MCF 10A (cell line): ENCODE results near the gene IREB2. TPM values are rescaled to one million over a fixed set of nuclear protein-coding genes. Genes with fewer than 3 reads are reported as not detected.
A peak's percentile ranks its signal among the peaks of the same experiment; 100 is the strongest.

ENCODE experiments used
- BruUV-seq: library from RNA; stranded (reverse); fragments of 400-500 nt; replicated peaks from 2 replicates; lab custom pipeline; 2021; lab: Mats Ljungman, UMichigan
- CTCF ChIA-PET: fragments of 300-600 bp; sonication (Branson Sonifier 250); formaldehyde crosslinking; extraction: SDS; loops from one replicate; lab custom pipeline; 2021; ENCODE audit warnings: antibody characterized with exemption, inconsistent platforms; lab: Yijun Ruan, JAX
- POLR2A ChIA-PET: fragments of 300-600, 350-650 bp; sonication (Branson Sonifier 250); formaldehyde crosslinking; extraction: SDS; loops from one replicate; lab custom pipeline; 2020; ENCODE audit warnings: antibody characterized with exemption, inconsistent platforms; lab: Yijun Ruan, JAX
- DNase-seq: peaks from one replicate; pipeline ENCODE4 v3.0.0-alpha.2; 2018; ENCODE audit not compliant: unreplicated experiment
- H3K27ac Mint-ChIP-seq: one replicate; pipeline ENCODE4 v1.8.0; 2022; ENCODE audit warnings: mild to moderate bottlenecking, low read depth, mixed read lengths; ENCODE audit not compliant: unreplicated experiment
- H3K27me3 Mint-ChIP-seq: one replicate; pipeline ENCODE4 v1.8.0; 2022; ENCODE audit warnings: mixed read lengths; ENCODE audit not compliant: insufficient read depth, unreplicated experiment
- H3K36me3 Mint-ChIP-seq: one replicate; pipeline ENCODE4 v1.8.0; 2022; ENCODE audit warnings: mild to moderate bottlenecking, moderate library complexity, mixed read lengths; ENCODE audit not compliant: insufficient read depth, unreplicated experiment
- H3K4me1 Mint-ChIP-seq: one replicate; pipeline ENCODE4 v1.8.0; 2022; ENCODE audit warnings: mixed read lengths; ENCODE audit not compliant: insufficient read depth, unreplicated experiment
- H3K4me3 Mint-ChIP-seq: one replicate; pipeline ENCODE4 v1.8.0; 2022; ENCODE audit warnings: mild to moderate bottlenecking, moderate library complexity, mixed read lengths; ENCODE audit not compliant: unreplicated experiment
- H3K9me3 Mint-ChIP-seq: one replicate; pipeline ENCODE4 v1.8.0; 2022; ENCODE audit warnings: mixed read lengths; ENCODE audit not compliant: unreplicated experiment
- CTCF ChIP-seq: fragments of 200-600 bp; IDR thresholded peaks from one replicate; pipeline ENCODE4 v1.8.0; 2022; ENCODE audit warnings: antibody characterized with exemption, mild to moderate bottlenecking; ENCODE audit not compliant: unreplicated experiment
- intact Hi-C: fragments of 100-400 bp; cut with micrococcal nuclease; formaldehyde crosslinking; loops from 2 replicates; pipeline ENCODE4 v1.14.1; 2022
- total RNA-seq: library from RNA; stranded (reverse); gene quantifications from 2 replicates; pipeline ENCODE4 v1.2.3, GENCODE V29; 2022

IREB2 gene
- total RNA-seq, 1 experiment from 2014 or later: 43.4 TPM

- no peaks in the 10 kb centered on the region for H3K9me3 Mint-ChIP-seq
- POLR2A ChIA-PET: no interaction called here
- DNase-seq: no peak
- no peak for TF ChIP-seq CTCF
- CTCF ChIA-PET: interaction anchor here (0.6 to 3.5 kb wide), 3 partner anchors 13 to 78 kb away, joined by 3 to 24 read pairs (median 4); no protein-coding TSS in a partner anchor
- no TSS peak for BruUV-seq
- intact Hi-C loops: no loop called here
- H3K27me3 Mint-ChIP-seq: no peaks in the 10 kb centered on the region
- H3K27ac Mint-ChIP-seq: no peak overlapping the region
- H3K4me1 Mint-ChIP-seq: peaks cover 6% of the 10 kb centered on the region
- no peak overlapping the region for H3K4me3 Mint-ChIP-seq
- no peaks in the 10 kb centered on the region for H3K36me3 Mint-ChIP-seq
Measured at GRCh38 chr15:78408961-78409360, 29.1 kb upstream of the IREB2 start.

- DNase-seq: no peak
- no peak for TF ChIP-seq CTCF
- no peak overlapping the region for H3K27ac Mint-ChIP-seq
- peaks cover 6% of the 10 kb centered on the region for H3K4me1 Mint-ChIP-seq
- H3K9me3 Mint-ChIP-seq: no peaks in the 10 kb centered on the region
- no TSS peak for BruUV-seq
- no peaks in the 10 kb centered on the region for H3K36me3 Mint-ChIP-seq
- no peaks in the 10 kb centered on the region for H3K27me3 Mint-ChIP-seq
- CTCF ChIA-PET: interaction anchor here (0.5 to 3.5 kb wide), 3 partner anchors 11 to 301 kb away, joined by 3 to 24 read pairs (median 6); no protein-coding TSS in a partner anchor
- POLR2A ChIA-PET: interaction anchor here (1.3 to 2.9 kb wide), 3 partner anchors 12 to 26 kb away, joined by 3 to 8 read pairs (median 5); partner anchors contain the start of gene IREB2
- H3K4me3 Mint-ChIP-seq: no peak overlapping the region
- intact Hi-C loops: no loop called here
Measured at GRCh38 chr15:78411061-78411460, 27.0 kb upstream of the IREB2 start.

- H3K36me3 Mint-ChIP-seq: no peaks in the 10 kb centered on the region
- CTCF ChIA-PET: interaction anchor here (0.6 to 10.6 kb wide), 8 partner anchors 8 to 302 kb away, joined by 3 to 222 read pairs (median 4); partner anchors contain the start of gene IREB2
- H3K9me3 Mint-ChIP-seq: no peaks in the 10 kb centered on the region
- H3K4me1 Mint-ChIP-seq: no peaks in the 10 kb centered on the region
- H3K4me3 Mint-ChIP-seq: no peak overlapping the region
- no peaks in the 10 kb centered on the region for H3K27me3 Mint-ChIP-seq
- POLR2A ChIA-PET: no interaction called here
- intact Hi-C loops: loop anchor here (1.0 kb wide), 1 partner anchor 106 kb away; no protein-coding TSS in a partner anchor
- DNase-seq: no peak
- no peak for TF ChIP-seq CTCF
- BruUV-seq: no TSS peak
- no peak overlapping the region for H3K27ac Mint-ChIP-seq
Measured at GRCh38 chr15:78414621-78415250, 23.3 kb upstream of the IREB2 start.

- Mint-ChIP-seq H3K27me3 (no peaks in the 10 kb centered on the region), H3K27ac (no peak overlapping the region), H3K4me1 (no peaks in the 10 kb centered on the region), H3K4me3 (no peak overlapping the region), H3K9me3 (no peaks in the 10 kb centered on the region), H3K36me3 (no peaks in the 10 kb centered on the region)
- no TSS peak for BruUV-seq
- ChIA-PET CTCF (interaction anchor here (0.6 to 10.6 kb wide), 9 partner anchors 8 to 302 kb away, joined by 3 to 222 read pairs (median 3); partner anchors contain the start of gene IREB2), POLR2A (no interaction called here)
- TF ChIP-seq CTCF: peak; percentile 40
- peak; percentile 44 for DNase-seq
- intact Hi-C loops: loop anchor here (1.0 kb wide), 1 partner anchor 107 kb away; no protein-coding TSS in a partner anchor
Measured at GRCh38 chr15:78415284-78415683, 22.7 kb upstream of the IREB2 start.
